HG03342 (cell line): Measurements from ENCODE around the gene WDR86.

Experiments used
- ATAC-seq: cut with Tn5 transposase; IDR thresholded peaks from one replicate; pipeline ENCODE4 v1.9.1; 2021; ENCODE audit warnings: mild to moderate bottlenecking, moderate library complexity; ENCODE audit not compliant: unreplicated experiment

Gene WDR86

DNA sequence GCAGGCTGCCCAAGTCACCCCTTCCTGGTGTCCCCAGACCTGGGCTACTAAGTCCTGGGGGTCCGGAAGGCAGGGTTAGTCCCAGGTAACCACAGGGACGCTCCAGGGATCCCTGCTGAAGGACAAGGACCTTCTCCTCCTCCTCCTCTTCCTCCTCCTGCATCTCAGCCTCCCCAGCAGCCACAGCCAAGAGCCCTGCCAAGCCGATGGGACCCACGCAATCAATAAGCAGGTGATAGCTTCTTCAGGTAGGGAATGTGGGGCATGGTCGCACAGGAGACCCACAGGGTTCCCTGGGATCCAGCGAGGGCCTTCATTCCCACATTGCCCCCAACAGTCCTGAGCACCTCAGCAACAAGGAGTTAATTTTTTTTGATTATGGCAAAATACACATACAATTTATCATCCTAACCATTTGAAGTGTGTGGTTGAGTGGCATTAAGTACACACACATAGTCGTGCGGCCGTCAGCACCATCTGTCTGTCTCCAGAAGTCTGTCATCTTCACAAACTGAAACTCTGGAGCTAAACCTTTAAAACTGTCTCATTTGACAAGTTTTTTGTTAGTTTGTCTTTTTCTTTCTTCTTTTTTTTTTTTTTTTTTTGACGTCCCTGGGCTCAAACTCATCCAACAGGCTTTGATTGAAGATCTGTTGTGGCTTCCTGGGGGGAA lies 18.0 kb upstream of the WDR86 start:
- ATAC-seq = no peak

DNA sequence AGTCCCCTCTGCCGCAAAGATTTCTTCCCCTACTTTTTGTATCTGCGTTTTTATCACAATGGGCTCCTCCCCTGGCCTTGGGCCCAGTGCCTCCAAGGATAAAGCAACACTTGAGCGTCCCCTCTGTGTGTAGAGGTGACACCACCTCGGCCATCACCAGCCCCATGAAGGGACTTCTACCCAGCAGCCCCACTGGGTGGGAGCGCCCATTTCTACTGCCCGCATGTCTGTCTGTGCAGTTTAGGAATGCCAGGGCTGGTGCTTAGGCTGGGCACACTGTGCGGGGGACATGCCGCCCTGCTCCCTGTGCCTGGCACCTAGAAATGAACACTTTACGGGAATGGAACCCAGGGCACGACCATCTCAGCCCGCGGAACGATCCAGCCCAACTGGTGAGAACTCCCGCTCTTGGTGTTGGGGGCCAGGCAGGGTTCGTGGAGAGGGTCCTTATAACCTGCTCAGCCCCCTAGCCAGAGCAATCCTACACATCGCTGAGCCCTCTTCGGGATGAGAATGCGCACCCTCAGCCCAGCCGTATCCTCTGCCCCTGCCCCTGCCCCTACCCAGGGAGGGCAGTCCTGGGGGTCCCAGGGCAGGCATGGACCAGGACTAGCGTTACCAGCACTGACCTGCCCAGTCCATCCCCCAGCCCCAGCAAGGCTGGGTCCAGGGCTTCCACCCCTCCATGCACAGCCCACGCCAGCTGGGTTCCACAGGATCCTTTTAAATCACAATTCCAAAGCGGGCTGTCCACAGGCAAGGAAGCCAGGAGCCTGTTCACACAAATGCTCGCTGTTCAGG lies 17.3 kb upstream of the WDR86 start:
- ATAC-seq = no peak

DNA sequence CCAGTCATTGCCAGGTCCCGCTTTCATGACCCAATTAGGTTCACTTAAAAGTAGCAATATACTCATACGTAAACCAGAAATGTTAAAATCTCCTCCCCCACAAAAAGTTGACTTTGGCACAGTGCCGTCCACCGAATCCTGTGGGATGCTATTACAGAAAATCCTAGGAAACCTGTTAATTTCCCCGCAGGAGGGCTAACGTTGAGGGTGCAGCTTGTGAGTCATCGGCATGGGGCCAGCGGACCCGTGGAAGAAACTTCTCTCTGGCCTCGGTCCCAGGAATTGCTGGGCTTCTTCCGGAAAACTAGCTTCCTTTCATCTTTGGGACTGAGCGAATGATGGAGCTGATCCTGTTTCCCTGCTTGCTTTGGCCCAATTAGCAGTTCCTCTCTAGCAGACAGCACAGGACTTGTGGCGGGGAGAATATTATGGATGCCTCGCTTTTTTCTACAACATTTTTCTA lies 16.6 kb upstream of the WDR86 start:
- ATAC-seq = no peak

DNA sequence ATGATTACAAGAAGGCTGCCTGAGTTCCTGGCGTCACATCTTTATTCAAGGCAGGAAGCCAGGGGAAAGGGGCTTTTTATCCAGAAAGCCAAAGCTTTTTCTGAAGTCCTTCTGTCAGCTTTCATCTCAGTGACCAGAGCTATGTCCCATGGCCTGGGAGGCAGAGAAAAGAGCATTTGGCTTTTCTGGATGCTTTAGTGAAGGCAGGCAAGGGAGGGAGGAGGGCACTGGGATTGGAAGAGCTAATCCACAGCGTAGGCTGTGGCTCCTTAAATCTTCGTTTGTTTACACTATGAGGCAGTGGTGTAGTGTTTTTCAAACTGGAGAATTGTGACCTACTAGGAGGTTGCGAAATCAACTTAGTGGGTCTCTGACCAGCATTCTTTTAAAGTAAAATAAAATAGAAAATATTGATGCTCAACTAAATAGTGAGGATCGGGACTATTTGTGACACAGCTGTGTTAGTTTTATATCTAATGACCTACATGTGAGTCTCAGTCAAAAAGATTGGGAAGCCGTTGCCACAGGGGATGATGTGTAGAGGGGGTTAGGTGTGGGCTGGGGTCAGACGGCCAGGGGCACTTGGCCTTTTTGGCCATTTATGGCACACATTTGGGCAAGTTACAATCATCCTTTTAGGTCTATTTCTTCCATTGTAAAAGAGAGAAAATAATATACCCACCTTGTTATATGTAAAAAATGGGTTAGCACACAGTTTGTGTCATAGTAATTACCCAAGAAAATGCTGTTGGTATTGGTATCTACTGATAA lies 16.0 kb upstream of the WDR86 start:
- no peak for ATAC-seq

DNA sequence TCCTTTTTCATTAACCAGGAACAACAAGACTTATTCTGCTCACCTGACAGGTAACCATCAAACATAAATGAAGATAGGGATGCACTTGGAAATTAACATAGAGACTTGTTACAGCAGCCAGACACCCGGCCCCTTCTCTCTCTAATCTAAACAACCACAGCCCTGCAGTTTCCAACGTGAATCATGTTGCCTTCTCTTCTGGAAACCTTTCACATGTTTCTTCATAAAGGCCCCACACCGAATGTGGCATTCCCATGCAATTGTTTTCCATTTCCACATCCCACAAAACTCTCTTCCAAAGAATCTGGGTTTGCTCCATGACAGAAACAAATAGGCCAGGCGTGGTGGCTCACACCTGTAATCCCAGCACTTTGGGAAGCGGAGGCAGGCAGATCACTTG lies 15.0 kb upstream of the WDR86 start:
- no peak for ATAC-seq

DNA sequence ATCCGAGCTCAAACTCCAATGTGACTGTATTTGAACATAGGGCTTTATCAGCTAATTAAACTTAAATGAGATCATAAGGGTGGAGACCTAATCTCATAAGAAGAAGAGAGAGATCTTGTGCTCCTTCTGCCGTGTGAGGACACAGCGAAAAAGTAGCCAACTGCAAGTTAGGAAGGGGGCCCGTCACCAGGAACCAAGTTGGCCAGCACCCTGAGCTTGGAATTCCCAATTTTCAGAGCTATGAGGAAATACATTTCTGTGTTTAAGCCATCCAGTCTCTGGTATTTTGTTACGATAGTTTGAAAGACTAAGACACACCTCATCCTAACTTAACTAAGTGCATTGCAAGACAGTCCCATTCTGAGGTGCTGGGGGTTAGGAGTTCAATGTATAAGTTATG lies 14.1 kb upstream of the WDR86 start:
- ATAC-seq = no peak

DNA sequence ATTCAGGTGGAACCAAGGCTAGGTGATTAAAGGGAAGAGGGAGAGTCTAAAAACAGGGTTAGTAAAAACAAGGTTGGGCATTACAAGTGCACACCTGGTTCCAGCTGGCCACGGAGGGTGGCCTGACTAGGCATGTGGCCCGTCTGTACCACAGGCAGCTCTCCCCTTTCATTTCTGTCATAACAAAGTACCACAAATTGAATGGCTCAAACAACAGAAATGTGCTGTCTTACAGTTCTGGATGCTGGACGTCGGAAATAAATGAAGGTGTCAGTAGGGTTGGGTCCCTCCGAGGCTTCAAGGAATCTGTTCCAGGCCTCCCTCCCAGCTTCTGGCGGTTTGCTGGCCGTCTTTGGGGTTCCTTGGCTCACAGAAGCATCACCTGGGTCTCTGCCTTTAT lies 13.4 kb upstream of the WDR86 start:
- no peak for ATAC-seq

DNA sequence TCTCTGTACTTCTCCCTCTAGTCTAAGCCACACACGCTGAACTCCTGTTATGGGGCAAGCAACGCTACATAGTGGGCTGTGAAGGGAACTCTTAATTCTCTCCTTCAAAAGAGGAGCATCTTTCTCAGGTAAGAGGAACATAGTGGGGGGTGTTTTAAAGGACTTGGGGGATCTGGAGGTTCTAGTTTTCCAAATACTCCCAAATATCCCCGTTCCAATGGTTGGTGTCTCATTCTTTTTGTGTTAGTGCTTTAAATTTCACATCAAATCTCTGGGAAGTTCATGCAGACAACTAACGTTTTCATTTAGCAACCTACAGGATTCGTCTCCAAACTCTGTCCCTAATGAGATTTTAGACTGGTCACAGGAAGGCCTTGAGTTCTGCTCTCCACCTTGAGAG lies 12.4 kb upstream of the WDR86 start:
- no peak for ATAC-seq

DNA sequence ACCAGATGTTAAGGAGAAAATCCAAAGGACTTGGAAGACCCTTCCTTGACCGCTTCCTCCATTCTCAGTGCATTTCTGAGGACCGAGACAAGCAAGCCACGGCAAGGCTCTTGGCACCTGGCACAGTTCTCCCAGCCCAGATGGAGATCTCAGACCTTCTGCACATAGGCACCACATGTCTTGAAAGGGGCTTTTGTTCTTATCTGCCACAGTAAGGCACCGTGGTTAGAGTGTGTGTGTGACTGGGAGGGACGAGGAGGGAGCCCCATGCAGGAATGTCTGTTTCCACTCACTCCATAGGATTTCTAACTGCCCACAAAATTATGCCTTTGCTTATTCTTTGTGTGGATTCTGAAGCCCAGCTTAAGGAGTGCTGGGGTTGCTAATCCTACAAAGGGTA lies 10.3 kb upstream of the WDR86 start:
- ATAC-seq = no peak

DNA sequence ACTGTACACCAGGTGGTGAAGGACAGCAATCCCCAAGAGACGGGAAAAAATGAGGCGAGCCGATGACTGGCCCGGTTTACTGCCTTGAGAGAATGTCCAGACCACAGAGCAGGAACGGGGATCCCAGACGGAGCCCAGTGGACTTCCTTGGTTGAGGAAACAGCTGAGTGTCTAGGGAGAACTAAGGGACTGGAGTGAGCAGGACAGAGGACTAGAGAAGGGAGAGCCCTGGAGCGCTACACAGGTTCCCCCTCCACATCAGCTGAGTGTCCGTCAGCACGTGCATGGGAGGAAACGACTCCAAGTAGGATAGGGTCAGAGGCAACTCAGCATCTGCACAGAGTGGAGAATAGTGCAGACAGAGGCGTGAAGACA lies 7.1 kb upstream of the WDR86 start:
- no peak for ATAC-seq

DNA sequence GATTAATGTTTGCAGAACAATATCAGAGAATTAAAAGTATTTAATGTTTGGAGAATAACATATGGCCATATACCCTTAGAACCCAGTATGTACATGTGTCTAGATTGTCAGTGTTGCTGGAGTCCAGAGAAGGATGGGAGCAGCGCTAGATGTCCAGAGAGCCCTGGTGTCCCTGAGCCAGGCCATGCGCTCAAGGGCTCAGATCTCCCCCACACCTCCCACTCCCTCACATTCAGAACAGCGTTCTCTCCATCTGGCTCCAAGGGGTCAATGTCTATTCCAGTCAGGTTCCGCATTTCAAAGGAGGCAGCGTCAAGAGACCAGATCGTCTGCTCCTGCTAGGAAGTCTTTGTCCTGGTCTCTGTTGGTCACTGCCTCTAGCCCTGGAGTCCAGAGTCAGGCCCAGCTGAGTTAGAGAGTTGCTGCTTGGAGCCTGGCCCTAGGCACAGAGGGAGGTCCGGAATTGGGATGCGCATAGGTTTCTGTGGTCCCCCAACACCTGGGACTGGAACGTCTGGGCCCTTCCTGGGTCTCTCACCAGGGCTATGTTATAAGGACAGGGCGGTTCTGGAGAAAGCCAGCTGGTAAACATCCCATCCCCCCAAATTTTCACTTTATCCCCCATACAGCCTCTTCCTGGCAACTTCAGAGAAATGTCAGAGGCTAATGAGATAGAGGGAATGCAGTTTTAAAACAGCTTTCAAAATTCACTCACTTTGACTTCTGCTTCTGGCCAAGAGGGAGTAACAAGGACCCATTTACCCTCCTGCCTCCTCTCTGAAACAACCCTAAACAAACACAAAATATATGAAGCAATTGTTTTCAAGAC lies 6.5 kb upstream of the WDR86 start:
- ATAC-seq = no peak

DNA sequence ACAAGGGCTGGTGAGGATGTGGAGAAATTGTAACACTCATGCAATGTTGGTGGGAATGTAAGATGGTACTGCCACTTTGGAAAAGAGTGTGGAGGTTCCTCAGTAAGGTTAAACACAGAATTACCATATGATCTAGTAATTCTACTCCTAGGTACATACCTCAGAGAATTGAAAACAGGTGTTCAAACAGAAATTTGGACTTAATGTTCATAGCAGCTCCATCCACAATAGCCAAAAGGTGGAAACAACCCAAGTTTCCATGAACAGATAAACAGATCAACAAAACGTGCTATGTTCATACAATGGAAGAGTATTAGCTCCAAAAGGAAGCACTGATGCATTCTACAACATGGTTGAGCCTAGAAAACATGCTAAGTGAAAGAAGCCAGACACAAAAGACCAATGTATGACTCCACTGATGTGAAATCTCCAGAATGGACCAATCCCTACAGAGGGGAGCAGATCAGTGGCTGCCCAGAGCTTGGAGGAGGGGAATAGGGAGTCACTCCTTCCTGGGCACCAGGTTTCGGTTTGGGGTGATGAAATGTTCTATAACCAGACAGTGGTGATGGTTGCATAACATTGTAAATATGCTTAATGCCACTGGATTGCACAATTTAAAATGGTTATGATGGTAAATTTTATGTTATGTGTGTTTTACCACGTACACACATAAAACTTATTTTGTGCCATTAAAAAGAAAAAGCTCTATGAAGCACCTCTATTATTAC lies 5.7 kb upstream of the WDR86 start:
- no peak for ATAC-seq

DNA sequence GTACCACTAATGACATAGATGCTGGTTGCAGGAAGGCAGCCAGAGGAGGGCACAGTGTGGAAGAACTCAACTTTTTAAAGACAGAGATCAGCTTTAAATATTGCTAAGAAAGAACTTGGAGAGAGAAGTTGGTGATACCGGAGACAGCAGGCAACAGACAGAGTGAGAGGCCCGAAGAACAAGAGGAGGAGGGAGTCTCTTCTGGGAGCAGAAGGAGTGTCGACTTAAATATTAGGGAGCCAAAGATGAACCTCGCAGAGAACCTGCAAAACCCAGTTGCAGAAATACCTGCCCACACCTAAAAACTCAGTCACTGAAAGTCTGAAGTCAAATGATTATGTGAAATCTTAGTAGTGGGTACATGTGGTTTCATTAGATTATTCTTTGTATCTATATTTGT lies 3.4 kb upstream of the WDR86 start:
- no peak for ATAC-seq

DNA sequence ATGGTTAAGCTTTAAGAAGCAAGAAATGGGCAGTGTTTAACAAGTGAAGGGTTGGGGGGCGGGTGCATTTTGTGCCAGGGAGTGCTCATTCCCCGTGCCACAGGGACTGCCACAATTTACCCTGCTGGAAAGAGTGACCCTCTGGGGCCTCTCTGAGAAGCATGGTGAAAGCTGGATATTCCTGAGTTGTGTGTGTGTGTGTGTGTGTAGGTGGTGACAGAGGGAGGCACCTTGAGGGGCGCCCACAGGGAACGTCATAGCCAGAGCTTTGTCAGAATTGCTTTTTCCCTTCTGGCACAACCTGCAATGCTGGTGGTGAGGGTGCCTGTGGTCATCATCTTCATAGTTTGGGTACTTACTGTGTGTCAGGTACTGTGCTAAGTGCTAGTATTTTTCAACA lies 2.5 kb upstream of the WDR86 start:
- no peak for ATAC-seq

DNA sequence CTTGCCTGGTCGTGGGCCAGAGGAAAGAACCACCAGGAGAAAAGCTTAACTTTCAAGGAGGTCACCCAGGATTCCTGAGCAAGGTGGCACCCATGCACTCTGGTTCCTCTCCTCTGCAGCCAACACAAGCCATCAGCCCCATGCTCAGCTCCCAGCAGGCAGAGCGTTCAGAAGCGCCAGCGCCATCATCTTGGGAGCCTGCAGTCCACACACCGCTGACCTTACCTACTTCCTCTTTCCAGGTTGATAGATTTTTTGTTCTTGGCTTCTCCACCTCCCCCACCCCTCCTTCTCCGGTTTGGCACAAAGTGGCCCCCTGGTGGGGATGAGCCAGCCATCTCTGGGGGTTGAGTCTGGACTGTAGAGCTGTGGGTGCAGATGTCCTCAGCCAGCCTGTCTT lies 1.7 kb upstream of the WDR86 start:
- no peak for ATAC-seq

DNA sequence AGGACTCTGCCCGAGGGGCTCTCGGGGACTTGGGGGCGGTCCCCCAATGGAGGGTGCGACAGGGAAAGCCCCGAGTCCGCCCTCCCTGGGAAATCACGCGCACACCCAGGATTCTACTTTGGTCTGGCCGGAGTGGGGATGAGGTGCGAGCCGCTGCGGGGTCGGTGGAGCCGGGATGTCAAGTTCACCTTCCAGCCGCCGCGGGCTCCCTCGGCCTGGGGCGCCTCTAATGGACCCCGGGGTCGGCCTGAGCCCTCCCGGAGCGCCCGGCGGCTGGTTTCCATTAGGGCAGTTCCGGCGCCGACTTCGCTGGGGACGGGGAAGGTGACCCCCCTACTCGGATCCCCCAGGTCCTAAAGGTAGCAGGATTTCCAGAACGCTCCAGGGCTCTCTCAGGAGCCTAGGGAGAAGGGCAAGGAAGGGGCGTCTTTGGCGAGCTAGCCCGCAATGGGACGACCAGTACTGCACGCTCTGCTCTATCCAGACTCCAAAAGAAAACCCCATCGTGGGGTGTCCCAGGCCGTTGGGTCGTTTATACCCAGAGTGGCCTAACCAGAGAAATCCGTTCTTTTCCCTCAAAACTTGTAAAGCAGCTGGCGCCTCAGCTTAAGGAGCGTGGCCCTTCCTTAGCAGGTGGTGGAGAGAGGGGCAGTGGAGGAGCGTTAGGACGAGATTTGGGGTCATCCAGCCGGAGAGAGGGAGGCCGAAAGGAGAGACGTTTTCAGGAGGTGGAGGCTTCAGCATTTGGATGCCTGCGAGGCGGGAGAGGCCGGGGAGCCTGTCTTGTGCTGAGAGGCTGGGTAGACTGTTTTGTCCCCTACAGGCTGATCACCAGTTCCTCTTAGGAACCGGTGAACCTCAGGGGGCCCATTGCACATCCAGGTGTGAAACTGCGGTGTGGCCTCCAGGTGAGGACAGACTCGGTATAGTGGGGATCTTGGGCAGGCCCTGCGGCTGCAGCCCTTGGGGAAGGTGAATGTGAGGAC lies 860 bp upstream of the WDR86 start:
- no peak for ATAC-seq

DNA sequence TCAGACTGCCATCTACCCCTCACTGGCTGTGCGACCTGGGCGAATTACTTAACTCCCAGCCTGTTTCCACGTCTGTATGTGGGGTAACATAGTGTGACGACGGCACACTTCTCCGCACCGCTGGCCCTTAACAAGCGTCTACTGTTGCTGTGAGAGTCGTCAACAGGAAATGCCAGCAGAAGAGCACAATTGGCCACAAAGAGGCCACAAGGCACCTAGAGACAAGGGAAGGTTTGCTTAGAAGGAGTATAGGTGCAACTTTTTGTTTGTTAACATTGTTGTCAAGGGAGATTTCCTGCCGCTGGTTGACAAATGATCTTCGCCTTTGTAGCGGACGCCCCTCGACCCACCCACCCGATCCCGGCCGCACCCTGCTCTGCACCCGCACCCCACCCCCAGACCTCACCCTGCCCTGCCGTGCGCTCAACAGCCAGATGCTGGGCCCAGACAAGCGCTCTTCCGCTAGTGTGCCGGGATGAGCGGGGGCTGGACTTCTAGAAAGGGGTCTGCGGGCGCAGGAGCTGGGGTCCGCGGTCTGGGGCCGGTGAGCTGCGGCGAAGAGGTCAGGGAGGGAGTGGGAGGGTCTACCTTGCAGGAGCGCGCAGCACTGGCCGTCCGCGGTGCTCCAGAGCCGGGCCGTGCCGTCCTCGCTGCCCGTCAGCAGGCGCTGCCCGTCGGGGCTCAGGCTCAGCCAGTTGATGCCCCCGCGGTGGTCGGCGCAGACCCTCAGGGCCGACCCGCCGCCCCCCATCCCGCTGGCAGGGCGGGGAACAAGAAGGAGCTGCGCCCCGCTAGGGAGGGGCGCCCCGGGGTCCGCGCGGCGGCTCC lies 785 bp downstream of the WDR86 start:
- ATAC-seq = peak; percentile 77

DNA sequence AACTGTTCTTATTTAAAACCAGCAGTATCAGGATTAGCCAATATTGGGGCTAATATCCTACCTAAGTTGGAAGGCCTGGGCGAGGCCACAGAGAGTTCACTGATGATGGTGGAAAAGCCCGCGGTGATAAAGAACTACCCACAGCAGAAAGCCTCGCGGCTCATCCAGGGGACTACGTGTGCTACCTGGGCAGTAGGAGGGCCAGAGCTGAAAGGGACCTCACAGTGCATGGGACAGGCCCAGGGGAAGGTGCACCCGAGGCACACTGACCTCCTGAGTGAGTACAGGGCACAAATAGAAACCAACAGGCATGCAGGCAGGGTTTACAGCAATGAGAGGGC lies 1.4 kb downstream of the WDR86 start:
- ATAC-seq = no peak
